NCI-H748 (cell line): ENCODE data around the gene EHMT1.
"Not testable (repeated sequence)": the region's sequence is repeated elsewhere in the genome, so short reads cannot be mapped to it uniquely, and the experiment has no call there.

Source experiments
- DNase-seq: peaks from one replicate; lab custom pipeline; 2025; ENCODE audit not compliant: unreplicated experiment; lab: John Stamatoyannopoulos, UW

Gene EHMT1

DNA sequence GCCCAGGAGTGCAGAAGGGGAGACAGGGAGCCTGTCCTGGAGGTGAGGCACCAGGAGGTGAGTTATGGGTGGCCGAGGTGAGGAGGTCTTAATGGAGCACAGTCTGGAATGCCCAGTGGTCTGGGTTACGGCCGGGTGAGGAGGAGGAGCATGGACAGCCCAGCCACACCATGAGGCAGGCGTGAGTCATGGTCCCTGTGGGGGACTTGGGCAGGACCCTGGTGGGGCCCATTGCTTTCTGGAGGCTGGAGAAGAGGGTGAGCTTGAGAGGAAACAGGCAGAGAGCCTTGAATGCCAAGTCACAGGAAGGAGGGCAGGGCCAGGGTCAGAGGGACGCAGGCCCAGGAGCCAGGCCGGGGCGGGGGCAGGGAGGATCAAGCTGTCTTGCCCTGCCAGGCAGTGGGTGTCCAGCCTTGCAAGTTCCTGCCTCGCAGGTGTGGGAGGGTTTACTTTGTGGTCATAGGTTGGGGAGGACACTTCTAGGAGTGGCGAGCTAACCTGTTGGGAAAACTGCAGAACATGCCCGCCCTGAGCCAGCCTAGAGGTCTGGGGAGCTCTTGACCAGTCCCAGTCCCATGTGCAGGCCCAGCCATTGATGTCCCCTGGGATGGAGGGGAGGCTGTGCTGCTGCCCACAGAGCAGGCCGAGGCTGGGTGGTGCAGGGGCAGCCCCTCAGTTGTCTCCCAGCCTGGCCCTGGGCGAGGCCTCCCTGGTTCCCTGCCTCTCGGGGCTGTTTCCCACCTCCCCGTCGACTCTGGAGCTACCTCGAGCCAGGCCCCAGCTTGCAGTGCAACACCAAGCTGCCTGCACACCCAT lies 261.6 kb downstream of the EHMT1 start:
- DNase-seq: no peak

DNA sequence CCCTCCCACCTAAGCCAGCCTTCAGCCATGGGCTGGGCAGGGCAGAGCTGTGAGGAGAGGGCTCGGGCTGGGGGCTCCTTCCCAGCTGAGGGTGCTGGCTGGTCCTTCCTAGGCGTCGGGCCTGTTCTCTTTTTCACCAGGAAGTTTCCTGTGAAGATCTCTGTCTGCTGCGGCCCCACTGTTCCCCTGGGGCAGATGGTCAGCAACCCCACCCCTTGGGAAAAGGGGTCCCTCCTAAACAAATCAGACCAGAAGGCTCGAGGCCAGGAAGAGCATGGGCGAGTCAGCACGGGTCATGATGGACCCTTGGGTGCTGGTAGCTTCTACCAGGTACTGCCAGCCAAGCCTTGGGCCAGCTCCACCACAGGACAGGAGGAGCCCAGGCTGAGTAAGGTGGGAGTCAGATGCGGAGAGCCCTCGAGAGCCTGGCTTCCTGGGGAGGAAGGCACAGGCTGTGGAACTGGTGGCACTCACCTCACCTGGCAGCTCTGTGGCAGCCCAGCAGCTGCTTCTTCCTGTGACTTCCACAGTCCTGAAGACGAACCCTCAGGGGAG lies 262.2 kb downstream of the EHMT1 start:
- DNase-seq: no peak

- DNase-seq: no peak
These were observed 263.0 kb downstream of the EHMT1 start for GRCh38 chr9:137881591-137882505.

DNA sequence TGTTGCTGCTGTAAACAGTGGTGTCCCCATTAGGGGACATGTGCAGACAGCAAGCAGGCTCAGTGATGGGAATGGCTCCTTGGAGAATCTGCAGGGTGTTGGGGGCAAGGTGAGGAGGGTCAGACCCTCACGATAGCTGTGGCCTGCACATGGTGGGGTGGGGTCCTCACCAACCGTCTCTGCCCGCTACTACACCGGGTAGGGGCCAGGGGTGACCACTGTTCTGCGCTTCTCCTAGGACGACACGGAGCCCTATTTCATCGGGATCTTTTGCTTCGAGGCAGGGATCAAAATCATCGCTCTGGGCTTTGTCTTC lies 263.7 kb downstream of the EHMT1 start:
- DNase-seq: no peak

GRCh38 chr9:137883977-137884376 lies 265.2 kb downstream of the EHMT1 start:
- not testable (repeated sequence) for DNase-seq

- DNase-seq: not testable (repeated sequence)
These were observed 265.7 kb downstream of the EHMT1 start for GRCh38 chr9:137884547-137884946.

- DNase-seq: not testable (repeated sequence)
These were observed 266.3 kb downstream of the EHMT1 start for GRCh38 chr9:137885121-137885520.
